Activated CD8-positive, alpha-beta memory T cell treated with anti-CD3 and anti-CD28 coated beads, Interleukin-2, amount 10 ng/mL, durations not matched to agents 7 days and 5 days (primary cell): ENCODE measurements around the gene ZSWIM3. TPM values are rescaled to one million over a fixed set of nuclear protein-coding genes. Genes with fewer than 3 reads are reported as not detected.
"Not testable (repeated sequence)": the region's sequence is repeated elsewhere in the genome, so short reads cannot be mapped to it uniquely, and the experiment has no call there.

Experiments used
- ATAC-seq: fragments of 150-1000 bp; cut with Tn5 transposase; one replicate; pipeline ENCODE4 v1.10.0; 2021; ENCODE audit warnings: moderate library complexity
- CTCF ChIA-PET: fragments of 350-600 bp; sonication (Branson Sonifier 250); formaldehyde crosslinking; loops from one replicate; lab custom pipeline; 2021; ENCODE audit warnings: antibody characterized with exemption; lab: Charles Lee
- DNase-seq: peaks from one replicate; pipeline ENCODE4 v3.0.0-alpha.2; 2020
- H3K27ac Mint-ChIP-seq: one replicate; pipeline ENCODE4 v1.8.0; 2021; ENCODE audit warnings: mild to moderate bottlenecking, mixed read lengths
- H3K27me3 Mint-ChIP-seq: one replicate; pipeline ENCODE4 v1.8.0; 2021; ENCODE audit warnings: mixed read lengths
- H3K36me3 Mint-ChIP-seq: one replicate; pipeline ENCODE4 v1.8.0; 2021; ENCODE audit warnings: mild to moderate bottlenecking, mixed read lengths
- H3K4me1 Mint-ChIP-seq: one replicate; pipeline ENCODE4 v1.8.0; 2021; ENCODE audit warnings: mixed read lengths
- H3K4me3 Mint-ChIP-seq: one replicate; pipeline ENCODE4 v1.8.0; 2021; ENCODE audit warnings: mild to moderate bottlenecking, moderate library complexity, mixed read lengths
- H3K9me3 Mint-ChIP-seq: one replicate; pipeline ENCODE4 v1.8.0; 2022; ENCODE audit warnings: low read depth, mixed read lengths
- total RNA-seq, 2 experiments: library from RNA; stranded (reverse); gene quantifications; one replicate each; pipeline ENCODE4 v1.2.3, GENCODE V29; 2021

The ZSWIM3 gene
- total RNA-seq, 2 experiments from 2014 or later = 4.5 to 6.5 TPM

DNA sequence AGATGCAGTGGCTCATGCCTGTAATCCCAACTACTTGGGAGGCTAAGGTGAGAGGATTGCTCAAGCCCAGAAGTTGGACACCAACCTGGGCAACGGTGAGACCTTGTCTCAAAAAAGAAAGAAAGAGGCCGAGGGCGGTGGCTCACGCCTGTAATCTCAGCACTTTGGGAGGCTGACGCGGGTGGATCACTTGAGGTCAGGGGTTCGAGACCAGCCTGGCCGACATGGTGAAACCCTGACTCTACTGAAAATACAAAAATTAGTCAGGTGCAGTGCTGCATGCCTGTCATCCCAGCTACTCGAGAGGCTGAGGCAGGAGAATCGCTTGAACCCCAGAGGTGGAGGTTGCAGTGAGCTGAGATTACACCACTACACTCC lies 16.7 kb downstream of the ZSWIM3 start:
- not testable (repeated sequence) for H3K27ac Mint-ChIP-seq, H3K27me3 Mint-ChIP-seq, H3K9me3 Mint-ChIP-seq, ATAC-seq, H3K4me1 Mint-ChIP-seq, H3K36me3 Mint-ChIP-seq, H3K4me3 Mint-ChIP-seq, DNase-seq
- CTCF ChIA-PET = interaction anchor here (0.7 kb wide), 1 partner anchor 17 kb away, joined by 3 read pairs; the partner anchor contains the start of genes ACOT8 and ZSWIM3

DNA sequence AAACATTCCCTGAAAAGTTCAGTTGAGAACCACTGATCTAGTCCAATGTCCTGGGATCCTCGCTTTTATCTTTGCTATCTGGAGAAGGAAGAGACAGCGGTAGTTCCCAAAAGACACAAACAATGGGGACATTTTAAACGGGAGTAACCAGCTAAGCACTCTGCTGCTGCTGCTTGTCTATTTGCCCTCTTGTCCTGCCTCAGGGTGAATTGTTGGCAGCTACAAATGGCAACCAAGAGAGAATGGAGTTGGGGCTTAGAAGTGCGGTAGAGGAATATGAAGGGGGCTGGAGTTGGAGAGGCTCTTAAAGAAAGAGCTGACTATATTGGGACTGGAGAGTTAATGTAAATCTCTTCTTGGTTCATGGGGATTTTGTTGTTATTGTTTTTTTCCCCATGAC lies 17.2 kb downstream of the ZSWIM3 start:
- CTCF ChIA-PET = interaction anchor here (0.7 kb wide), 2 partner anchors 17 to 73 kb away, joined by 3 to 4 read pairs; partner anchors contain the start of genes ACOT8 and ZSWIM3
- DNase-seq = no peak
- Mint-ChIP-seq H3K27me3 (no peaks in the 10 kb centered on the region), H3K36me3 (peaks cover 8% of the 10 kb centered on the region), H3K9me3 (no peaks in the 10 kb centered on the region), H3K4me3 (no peak overlapping the region), H3K27ac (no peak overlapping the region), H3K4me1 (peaks cover 6% of the 10 kb centered on the region)
- ATAC-seq = no peak

DNA sequence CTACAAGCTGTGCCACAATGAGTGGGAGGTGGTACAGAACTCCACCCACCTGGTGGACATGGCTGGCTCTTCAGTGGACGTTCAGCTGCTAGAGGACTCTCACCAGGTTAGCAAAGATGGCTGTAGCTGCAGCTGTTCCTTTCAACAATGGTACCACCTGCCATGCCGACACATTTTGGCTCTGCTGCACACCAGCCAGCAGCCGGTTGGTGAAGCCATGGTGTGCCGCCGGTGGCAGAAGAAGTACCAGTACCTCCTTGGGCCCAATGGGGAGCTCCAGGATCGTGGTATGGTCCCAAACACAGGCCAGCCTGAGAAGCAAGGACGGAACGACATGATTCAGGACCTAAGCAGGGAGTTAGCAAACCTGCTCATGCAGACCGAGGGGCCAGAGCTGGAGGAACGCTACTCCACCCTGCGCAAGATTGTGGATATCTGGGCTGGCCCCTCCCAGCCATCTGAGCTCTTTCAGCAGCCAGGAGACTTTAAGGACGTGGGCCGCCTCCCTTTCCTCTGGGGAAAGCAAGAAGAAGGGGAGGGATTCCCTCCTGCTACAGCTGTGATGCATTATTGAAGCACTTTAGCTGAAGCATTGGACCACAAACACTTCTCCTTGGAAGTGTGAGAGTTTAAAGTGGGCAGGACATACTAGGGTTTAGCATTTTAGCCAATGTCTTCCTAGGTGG lies 20.8 kb downstream of the ZSWIM3 start:
- no peak overlapping the region for H3K27ac Mint-ChIP-seq
- peaks cover 8% of the 10 kb centered on the region for H3K27me3 Mint-ChIP-seq
- no peak for ATAC-seq
- no peak overlapping the region for H3K4me3 Mint-ChIP-seq
- CTCF ChIA-PET = interaction anchor here (1.1 kb wide), 1 partner anchor 12 kb away, joined by 7 read pairs; no protein-coding TSS in a partner anchor
- H3K36me3 Mint-ChIP-seq = peaks cover 14% of the 10 kb centered on the region
- H3K9me3 Mint-ChIP-seq = no peaks in the 10 kb centered on the region
- peaks cover 27% of the 10 kb centered on the region for H3K4me1 Mint-ChIP-seq
- DNase-seq = no peak

DNA sequence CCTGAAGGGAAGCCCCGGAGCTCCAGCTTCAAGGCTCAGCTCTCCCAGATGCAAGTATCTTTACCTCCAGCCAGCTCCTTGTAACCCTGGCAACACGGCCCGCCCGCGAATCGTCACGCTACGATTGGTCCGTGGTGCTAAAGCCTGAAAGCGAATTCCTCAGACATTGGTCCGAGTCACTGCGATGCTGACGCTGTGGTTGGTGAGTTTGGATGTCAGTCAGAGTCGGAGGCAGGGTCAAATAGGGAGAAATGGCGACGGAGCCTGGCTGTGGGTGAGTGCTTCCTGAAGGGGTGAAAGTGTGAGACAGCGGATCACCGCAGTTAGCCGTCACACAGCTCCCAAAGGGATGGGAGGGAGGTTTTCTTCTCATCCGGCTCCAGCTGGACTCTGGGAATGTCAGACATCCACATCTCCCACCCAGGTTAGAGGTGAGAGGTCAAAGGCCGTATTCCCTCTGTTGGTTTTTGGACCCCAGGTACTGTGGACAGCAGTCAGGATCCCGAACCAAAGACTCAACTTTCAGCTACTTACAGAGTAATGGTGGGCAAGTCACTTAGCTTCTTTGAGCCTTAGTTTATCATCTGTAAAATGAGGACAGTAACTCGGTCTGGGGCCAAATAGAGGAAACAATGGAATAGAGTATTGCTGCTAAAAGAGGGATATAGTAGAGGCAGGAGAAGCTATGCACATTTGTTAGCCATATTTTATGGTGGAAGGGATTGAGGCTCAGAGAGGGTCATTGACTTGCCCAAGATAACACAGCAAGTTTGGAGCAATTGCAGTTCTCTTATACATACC lies 23.8 kb downstream of the ZSWIM3 start, which contains the start of gene ZSWIM1:
Gene ZSWIM1, plus strand, starts transcription at position 240 of the 801 bp plus-strand sequence. CDS start 1,366 bp downstream, outside the sequence.
- Mint-ChIP-seq H3K27me3 (peaks cover 8% of the 10 kb centered on the region), H3K4me3 (peak within 1 kb of the TSS; percentile 78), H3K36me3 (peaks cover 22% of the 10 kb centered on the region), H3K4me1 (peaks cover 42% of the 10 kb centered on the region), H3K9me3 (no peaks in the 10 kb centered on the region), H3K27ac (peak within 1 kb of the TSS; percentile 61)
- CTCF ChIA-PET = interaction anchor here (0.6 to 2.2 kb wide), 11 partner anchors 8 to 141 kb away, joined by 3 to 8 read pairs (median 3); partner anchors contain the start of genes CTSA and NEURL2
- DNase-seq = peak; percentile 99
- peak; percentile 99 for ATAC-seq

DNA sequence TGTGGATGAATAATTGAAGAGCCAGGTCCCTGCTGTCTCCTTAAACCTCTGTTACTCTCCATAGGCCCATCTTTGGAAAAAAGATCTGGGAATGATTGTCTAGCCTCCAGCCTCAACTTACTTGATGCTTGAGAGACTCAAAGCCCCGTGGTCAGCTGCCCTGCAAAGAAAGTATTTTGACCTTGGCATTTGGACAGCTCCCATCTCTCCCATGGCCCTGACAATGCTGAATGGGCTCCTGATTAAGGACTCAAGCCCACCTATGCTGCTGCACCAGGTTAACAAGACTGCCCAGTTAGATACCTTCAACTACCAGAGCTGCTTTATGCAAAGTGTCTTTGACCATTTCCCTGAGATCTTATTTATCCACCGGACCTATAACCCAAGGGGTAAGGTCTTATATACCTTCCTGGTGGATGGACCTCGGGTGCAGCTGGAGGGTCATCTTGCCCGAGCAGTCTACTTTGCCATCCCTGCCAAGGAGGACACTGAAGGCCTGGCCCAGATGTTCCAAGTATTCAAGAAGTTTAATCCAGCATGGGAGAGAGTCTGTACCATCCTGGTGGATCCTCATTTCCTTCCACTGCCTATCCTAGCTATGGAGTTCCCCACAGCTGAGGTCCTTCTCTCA lies 25.2 kb downstream of the ZSWIM3 start:
- H3K4me3 Mint-ChIP-seq = peak overlapping the region; percentile 4
- ATAC-seq (no peak), DNase-seq (no peak)
- CTCF ChIA-PET = interaction anchor here (0.8 to 1.8 kb wide), 4 partner anchors 21 to 111 kb away, joined by 3 to 5 read pairs (median 4); no protein-coding TSS in a partner anchor
- H3K27me3 Mint-ChIP-seq = peaks cover 8% of the 10 kb centered on the region
- peak overlapping the region; percentile 16 for H3K27ac Mint-ChIP-seq
- H3K9me3 Mint-ChIP-seq = no peaks in the 10 kb centered on the region
- H3K36me3 Mint-ChIP-seq = peaks cover 16% of the 10 kb centered on the region
- peaks cover 42% of the 10 kb centered on the region for H3K4me1 Mint-ChIP-seq

DNA sequence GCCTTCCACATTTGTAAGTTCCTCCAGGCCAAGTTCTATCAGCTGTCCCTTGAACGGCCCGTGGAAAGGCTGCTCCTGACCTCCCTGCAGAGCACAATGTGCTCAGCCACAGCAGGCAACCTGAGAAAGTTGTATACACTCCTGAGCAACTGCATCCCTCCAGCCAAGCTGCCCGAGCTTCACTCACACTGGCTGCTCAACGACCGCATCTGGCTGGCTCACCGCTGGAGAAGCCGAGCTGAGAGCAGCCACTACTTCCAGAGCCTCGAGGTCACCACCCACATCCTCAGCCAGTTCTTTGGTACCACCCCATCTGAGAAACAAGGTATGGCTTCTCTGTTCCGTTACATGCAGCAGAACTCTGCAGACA lies 25.7 kb downstream of the ZSWIM3 start:
- ATAC-seq = no peak
- peaks cover 16% of the 10 kb centered on the region for H3K36me3 Mint-ChIP-seq
- no peak overlapping the region for H3K4me3 Mint-ChIP-seq
- CTCF ChIA-PET = interaction anchor here (0.8 to 1.4 kb wide), 4 partner anchors 22 to 140 kb away, joined by 3 to 4 read pairs (median 3); no protein-coding TSS in a partner anchor
- H3K27me3 Mint-ChIP-seq = peaks cover 8% of the 10 kb centered on the region
- H3K4me1 Mint-ChIP-seq = peaks cover 42% of the 10 kb centered on the region
- H3K27ac Mint-ChIP-seq = peak overlapping the region; percentile 16
- no peak for DNase-seq
- H3K9me3 Mint-ChIP-seq = no peaks in the 10 kb centered on the region

DNA sequence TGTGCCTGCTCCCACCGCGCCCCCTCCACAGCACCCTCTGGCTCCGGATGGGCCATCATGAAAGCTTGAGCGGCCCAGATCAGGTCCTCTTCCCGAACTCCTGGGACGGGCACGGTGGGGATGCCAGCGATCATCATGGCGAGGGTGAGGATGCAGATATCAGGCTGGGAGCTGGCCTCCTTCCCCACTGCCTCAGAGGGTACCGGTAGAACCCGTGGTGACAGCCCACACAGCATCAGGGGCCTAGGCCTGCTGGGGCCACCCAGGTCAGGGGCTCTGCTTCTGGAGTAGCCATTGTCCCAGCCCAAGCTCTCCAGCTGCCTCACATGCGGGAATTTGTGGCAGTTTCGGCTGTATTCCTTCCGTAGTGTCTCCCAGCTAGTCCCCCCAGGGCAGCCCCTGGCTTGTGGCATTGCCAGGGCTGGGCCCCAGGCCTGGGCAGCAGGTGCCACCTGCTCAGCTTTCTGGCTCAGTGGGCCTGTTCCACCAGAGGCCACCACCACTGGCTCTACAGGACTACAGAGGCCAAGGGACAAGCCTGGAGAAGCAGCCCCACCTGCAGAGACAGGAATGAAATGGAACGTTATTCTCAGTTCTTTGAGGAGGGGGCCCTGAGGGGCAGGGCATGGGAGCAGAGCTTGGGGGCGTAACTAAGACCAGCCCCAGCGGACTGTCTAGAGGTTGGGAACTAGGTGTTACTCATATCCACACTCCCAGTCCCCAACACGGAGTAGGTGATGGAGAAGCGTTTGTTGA lies 29.4 kb downstream of the ZSWIM3 start:
- Mint-ChIP-seq H3K4me1 (peaks cover 36% of the 10 kb centered on the region), H3K36me3 (peaks cover 15% of the 10 kb centered on the region), H3K4me3 (no peak overlapping the region), H3K27ac (no peak overlapping the region), H3K27me3 (peaks cover 8% of the 10 kb centered on the region), H3K9me3 (no peaks in the 10 kb centered on the region)
- CTCF ChIA-PET = interaction anchor here (0.7 kb wide), 1 partner anchor 116 kb away, joined by 3 read pairs; no protein-coding TSS in a partner anchor
- no peak for ATAC-seq
- DNase-seq = no peak

DNA sequence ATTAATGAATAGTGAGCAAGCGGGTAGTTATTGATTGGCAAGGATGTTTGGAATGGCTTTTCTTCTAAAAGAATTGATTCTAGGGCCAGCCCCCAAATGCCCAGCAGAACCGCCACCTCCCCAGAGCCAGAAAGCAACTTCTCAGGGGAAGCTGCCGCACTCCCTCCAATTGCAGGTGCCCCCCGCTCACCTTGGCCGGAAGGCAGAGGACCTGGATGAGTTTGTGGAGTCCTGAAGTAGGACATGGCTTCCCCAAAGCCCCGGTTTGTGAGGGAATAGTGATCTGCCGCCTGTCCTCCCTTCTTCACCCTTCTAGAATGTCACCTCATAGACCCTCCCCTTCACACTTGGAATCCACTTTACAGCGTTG lies 29.9 kb downstream of the ZSWIM3 start, which contains the start of gene SPATA25:
Gene SPATA25, minus strand, starts transcription at position 277 of the 370 bp plus-strand sequence. Its CDS starts 32 bp downstream, at position 245.
- peaks cover 5% of the 10 kb centered on the region for H3K27me3 Mint-ChIP-seq
- CTCF ChIA-PET = interaction anchor here (0.7 kb wide), 1 partner anchor 116 kb away, joined by 3 read pairs; no protein-coding TSS in a partner anchor
- H3K9me3 Mint-ChIP-seq = no peaks in the 10 kb centered on the region
- H3K27ac Mint-ChIP-seq = no peak within 1 kb of the TSS
- ATAC-seq = no peak
- no peak within 1 kb of the TSS for H3K4me3 Mint-ChIP-seq
- H3K36me3 Mint-ChIP-seq = peaks cover 13% of the 10 kb centered on the region
- peaks cover 37% of the 10 kb centered on the region for H3K4me1 Mint-ChIP-seq
- no peak for DNase-seq

DNA sequence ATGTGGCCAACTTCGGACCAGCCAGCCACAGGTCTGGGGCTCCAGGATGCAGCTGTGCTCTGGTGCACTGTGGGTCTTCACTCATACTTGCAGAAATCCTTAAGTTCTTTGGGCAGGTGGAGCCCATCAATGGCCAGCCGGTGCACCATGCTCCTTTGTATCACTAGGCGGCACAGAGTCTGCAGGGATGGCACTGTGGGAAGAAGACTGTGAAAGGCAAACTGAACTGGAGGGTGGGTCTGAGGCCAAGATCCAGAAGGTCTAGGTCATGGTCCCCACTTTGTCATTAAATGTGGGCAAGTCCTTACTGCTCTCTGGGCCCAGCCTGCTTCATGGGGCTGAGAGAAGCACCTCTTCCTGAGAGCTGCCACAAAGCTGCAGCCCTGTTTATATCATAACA lies 31.3 kb downstream of the ZSWIM3 start:
- Mint-ChIP-seq H3K4me1 (peaks cover 39% of the 10 kb centered on the region), H3K27me3 (no peaks in the 10 kb centered on the region), H3K9me3 (no peaks in the 10 kb centered on the region), H3K27ac (no peak overlapping the region), H3K36me3 (peaks cover 4% of the 10 kb centered on the region), H3K4me3 (no peak overlapping the region)
- ATAC-seq (no peak), DNase-seq (no peak)
- CTCF ChIA-PET = interaction anchor here (1.5 to 2.1 kb wide), 3 partner anchors 8 to 61 kb away, joined by 3 to 8 read pairs (median 4); partner anchors contain the start of gene ZSWIM1

DNA sequence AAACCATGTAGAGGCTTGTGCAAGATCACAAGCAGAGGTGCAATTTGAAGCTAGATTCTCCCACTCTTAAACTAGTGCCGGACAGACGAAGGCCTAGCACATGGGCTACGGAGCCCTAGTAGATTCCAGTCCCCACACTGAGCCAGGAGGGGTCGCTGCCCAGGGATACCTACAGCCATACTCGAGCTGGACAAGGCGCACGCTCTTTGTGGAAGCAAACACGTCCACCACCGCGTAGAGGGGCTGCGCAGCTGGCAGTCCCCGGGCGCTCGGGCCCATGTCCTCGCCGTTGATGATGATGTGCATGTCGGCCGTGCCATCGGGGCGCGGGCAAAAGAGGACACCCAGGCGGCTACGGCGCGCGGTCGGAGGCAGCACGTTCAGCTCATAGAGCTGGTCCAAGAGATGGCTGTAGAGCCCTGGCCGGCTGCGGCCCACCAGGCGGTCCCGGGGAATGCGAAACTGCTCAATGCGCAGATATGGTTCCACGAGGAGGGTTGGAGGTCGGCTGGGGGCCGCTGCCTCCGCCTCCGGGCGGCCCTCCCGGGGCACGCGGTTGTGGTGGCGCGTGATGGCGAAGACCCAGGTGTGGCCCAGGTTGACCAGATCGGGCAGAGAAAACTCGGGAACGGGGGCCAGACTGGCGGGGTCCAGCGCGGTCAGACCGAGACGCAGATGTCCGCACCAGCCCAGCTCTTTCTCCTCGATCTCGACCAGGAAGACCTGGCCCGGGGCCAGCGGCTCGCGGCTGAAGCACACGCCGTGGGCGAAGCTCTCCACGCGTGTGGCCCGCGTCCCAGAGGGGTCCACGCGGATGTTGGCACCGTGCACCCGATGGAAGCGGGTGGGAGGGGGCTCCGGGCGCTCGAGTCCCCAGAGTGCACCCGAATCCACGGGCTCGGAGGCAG lies 32.9 kb downstream of the ZSWIM3 start:
- CTCF ChIA-PET = interaction anchor here (0.7 to 3.5 kb wide), 17 partner anchors 9 to 124 kb away, joined by 3 to 19 read pairs (median 4); partner anchors contain the start of genes DNTTIP1, PCIF1, UBE2C and WFDC3
- peak; percentile 55 for DNase-seq
- H3K27me3 Mint-ChIP-seq = no peaks in the 10 kb centered on the region
- peaks cover 4% of the 10 kb centered on the region for H3K36me3 Mint-ChIP-seq
- ATAC-seq = peak; percentile 3
- H3K27ac Mint-ChIP-seq = peak overlapping the region; percentile 56
- H3K4me1 Mint-ChIP-seq = peaks cover 37% of the 10 kb centered on the region
- peak overlapping the region; percentile 84 for H3K4me3 Mint-ChIP-seq
- no peaks in the 10 kb centered on the region for H3K9me3 Mint-ChIP-seq
